ENCODE measurements around the gene RNF126. TPM values are rescaled to one million over a fixed set of nuclear protein-coding genes. Genes with fewer than 3 reads are reported as not detected.

RNF126 gene
- polyA plus RNA-seq, 1 donor from 2014 or later, result 33.7 TPM

GRCh38 chr19:651991-652390, 11.0 kb downstream of the RNF126 start:
- Histone ChIP-seq H3K9me3 (ENCODE audit: low read length) (no peaks in the 10 kb centered on the region), H3K79me2 (replicated peaks; ENCODE audit: insufficient read depth, low read length) (peaks cover 23% of the 10 kb centered on the region), H2AFZ (ENCODE audit: low read depth, low read length) (no peak overlapping the region), H3F3A (ENCODE audit: insufficient read depth, low read length, poor library complexity, severe bottlenecking) (no peaks in the 10 kb centered on the region), H3K9ac (ENCODE audit: low read length) (no peak overlapping the region), H3K27ac (ENCODE audit: low read length) (no peak overlapping the region), H3K36me3 (ENCODE audit: insufficient read depth, low read length) (no peaks in the 10 kb centered on the region), H4K20me1 (ENCODE audit: insufficient read depth) (no peaks in the 10 kb centered on the region), H3K9me2 (ENCODE audit: insufficient read depth, low read length) (no peaks in the 10 kb centered on the region), H3K4me2 (ENCODE audit: low read length) (no peak overlapping the region), H3K4me3 (ENCODE audit: low read length) (no peak overlapping the region), H3K27me3 (ENCODE audit: insufficient read depth, low read depth, low read length) (no peaks in the 10 kb centered on the region)
- TF ChIP-seq SMC3 (conservative IDR thresholded peaks at IDR 0.05; ENCODE audit: poor library complexity) (no peak), POLR2AphosphoS5 (IDR thresholded peaks at IDR 0.05) (no peak), RAD21 (conservative IDR thresholded peaks at IDR 0.05) (no peak), REST (IDR thresholded peaks at IDR 0.05; ENCODE audit: borderline replicate concordance) (no peak), MXI1 (conservative IDR thresholded peaks at IDR 0.05; ENCODE audit: poor library complexity, severe bottlenecking) (no peak), EZH2 (IDR thresholded peaks at IDR 0.05; ENCODE audit: borderline replicate concordance, insufficient read depth, low read length, poor library complexity, severe bottlenecking) (no peak), TAF1 (IDR thresholded peaks at IDR 0.05; ENCODE audit: low read depth) (no peak), EP300 (conservative IDR thresholded peaks at IDR 0.05; ENCODE audit: poor library complexity, severe bottlenecking) (no peak)
- TF ChIP-seq, protein P1, sequence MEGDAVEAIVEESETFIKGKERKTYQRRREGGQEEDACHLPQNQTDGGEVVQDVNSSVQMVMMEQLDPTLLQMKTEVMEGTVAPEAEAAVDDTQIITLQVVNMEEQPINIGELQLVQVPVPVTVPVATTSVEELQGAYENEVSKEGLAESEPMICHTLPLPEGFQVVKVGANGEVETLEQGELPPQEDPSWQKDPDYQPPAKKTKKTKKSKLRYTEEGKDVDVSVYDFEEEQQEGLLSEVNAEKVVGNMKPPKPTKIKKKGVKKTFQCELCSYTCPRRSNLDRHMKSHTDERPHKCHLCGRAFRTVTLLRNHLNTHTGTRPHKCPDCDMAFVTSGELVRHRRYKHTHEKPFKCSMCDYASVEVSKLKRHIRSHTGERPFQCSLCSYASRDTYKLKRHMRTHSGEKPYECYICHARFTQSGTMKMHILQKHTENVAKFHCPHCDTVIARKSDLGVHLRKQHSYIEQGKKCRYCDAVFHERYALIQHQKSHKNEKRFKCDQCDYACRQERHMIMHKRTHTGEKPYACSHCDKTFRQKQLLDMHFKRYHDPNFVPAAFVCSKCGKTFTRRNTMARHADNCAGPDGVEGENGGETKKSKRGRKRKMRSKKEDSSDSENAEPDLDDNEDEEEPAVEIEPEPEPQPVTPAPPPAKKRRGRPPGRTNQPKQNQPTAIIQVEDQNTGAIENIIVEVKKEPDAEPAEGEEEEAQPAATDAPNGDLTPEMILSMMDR (IDR thresholded peaks at IDR 0.05; ENCODE audit: poor library complexity, severe bottlenecking), result no peak

- Histone ChIP-seq H3K27ac (ENCODE audit: low read length) (no peak overlapping the region), H3K9me3 (ENCODE audit: low read length) (no peaks in the 10 kb centered on the region), H3F3A (ENCODE audit: insufficient read depth, low read length, poor library complexity, severe bottlenecking) (no peaks in the 10 kb centered on the region), H3K36me3 (ENCODE audit: insufficient read depth, low read length) (no peaks in the 10 kb centered on the region), H3K4me2 (ENCODE audit: low read length) (no peak overlapping the region), H3K79me2 (replicated peaks; ENCODE audit: insufficient read depth, low read length) (peaks cover 23% of the 10 kb centered on the region), H3K9ac (ENCODE audit: low read length) (no peak overlapping the region), H3K27me3 (ENCODE audit: insufficient read depth, low read depth, low read length) (no peaks in the 10 kb centered on the region), H3K9me2 (ENCODE audit: insufficient read depth, low read length) (no peaks in the 10 kb centered on the region), H2AFZ (ENCODE audit: low read depth, low read length) (no peak overlapping the region), H4K20me1 (ENCODE audit: insufficient read depth) (no peaks in the 10 kb centered on the region), H3K4me3 (ENCODE audit: low read length) (no peak overlapping the region)
- TF ChIP-seq, protein P1 (IDR thresholded peaks at IDR 0.05; ENCODE audit: poor library complexity, severe bottlenecking), result no peak
- no peak for TF ChIP-seq REST (IDR thresholded peaks at IDR 0.05; ENCODE audit: borderline replicate concordance)
- no peak for TF ChIP-seq SMC3 (conservative IDR thresholded peaks at IDR 0.05; ENCODE audit: poor library complexity)
These were observed 11.7 kb downstream of the RNF126 start for GRCh38 chr19:651114-651818.

Data from neural cell (in vitro differentiated cells).